HuH-7 (cell line): Measurements from ENCODE around the gene SDC3.

ENCODE experiments used
- DNase-seq: peaks from one replicate; pipeline ENCODE4 v3.0.0; 2011; ENCODE audit warnings: low spot score

The SDC3 gene

GRCh38 chr1:30904962-30905335 lies 3.6 kb downstream of the SDC3 start:
- DNase-seq, result no peak

DNA sequence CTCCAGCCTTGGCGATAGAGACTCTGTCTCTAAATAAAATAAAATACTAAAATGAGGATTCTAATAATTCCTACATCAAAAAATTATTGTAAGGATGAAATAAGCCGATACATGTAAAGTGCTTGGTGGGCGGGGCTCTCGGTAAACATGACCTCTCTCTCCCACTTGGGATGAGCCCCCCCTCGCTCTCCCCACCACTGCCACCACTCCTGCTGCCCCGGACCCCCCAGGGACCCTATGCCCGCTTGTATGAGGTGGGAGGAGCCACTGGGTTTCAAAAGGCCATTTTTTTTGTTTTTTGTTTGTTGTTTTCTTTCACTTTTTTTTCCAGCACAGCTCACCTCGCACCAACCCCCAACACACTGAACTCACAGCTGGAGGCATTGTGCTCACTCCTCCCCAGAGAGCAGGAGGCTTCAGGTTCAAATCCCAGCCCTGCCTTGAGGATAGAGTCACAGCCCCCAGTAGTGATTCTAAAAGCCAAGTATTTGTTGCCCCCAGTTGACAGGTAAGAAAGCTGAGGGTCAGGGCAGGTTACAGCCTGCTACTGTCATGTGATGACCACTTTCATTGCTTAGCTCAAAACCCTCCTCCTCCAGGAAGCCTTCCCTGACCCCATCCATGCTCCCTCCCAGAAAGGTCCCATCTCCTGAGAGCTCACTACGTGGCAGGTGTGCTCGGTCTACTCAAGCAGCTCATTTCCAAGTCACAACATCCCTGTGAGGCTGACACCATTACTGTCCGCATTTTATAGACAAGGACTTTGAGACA lies 4.2 kb downstream of the SDC3 start:
- DNase-seq, result no peak

DNA sequence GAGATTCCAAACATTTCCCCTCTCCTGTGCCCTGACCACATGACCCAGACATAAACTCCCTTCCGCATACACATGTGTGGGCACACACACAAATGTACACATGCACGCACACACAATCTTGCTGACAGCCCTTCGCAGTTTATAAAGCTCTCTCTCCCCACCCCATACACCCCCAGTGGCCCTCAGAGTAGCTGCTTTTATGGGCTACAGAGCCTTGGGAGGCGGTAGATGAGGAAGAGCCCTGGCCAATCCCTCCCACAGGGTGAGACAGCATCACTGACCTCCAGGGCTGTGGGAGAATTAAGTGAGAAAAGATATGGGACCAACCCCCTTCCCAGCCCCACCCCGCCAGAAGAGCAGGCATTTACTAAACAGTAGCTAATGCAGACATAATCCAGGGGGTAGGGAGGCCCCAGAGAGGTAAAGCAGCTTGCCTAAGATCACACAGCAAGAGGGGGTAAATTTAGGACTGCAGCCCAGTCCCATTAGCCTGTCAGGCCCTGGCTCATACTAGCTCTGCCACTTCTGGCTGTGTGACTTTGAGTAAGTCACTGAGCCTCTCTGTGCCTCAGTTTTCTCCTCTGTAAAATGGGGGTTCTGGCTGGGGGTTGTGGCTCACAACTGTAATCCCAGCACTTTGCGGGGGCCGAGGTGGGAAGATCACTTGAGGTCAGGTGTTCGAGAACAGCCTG lies 5.1 kb downstream of the SDC3 start:
- DNase-seq, result no peak

GRCh38 chr1:30902593-30903290 lies 5.8 kb downstream of the SDC3 start:
- DNase-seq, result no peak

DNA sequence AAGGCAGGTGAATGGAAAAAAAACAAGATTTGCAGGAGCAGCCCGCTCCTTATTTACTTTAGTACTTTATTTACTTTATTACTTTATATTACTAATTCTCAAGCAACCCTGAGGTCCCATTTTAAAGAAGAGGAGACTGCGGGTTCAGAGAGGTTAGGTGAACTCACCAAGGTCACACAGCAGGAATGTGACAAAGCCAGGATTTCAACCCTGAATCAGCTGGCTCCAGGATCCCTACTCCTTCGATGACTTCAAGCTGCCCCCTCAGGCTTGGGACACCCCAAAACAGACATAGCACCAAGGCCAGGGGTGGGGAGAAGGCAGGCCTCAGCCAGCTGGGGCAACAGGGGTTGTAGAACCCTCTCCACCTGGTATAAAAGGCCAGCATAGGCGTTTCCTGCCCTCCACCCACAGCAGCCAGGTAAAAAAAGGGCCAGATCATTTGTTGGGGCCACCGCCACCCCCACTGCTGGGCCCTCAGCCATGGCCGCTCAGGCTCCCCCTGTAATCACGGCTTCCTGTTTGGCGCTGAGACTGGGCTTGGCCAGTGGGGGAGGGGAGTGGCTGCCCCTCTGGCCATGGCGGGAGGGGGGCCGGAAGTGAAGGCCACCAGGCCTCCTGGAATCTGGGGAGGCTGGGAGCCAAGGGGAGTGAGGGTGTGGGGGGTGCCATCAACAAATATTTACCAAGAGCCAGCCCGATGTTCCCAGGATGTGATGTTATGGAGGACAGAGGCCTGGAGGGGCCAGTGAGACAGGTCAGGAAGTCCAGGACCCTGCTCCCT lies 6.6 kb downstream of the SDC3 start:
- DNase-seq, result no peak

DNA sequence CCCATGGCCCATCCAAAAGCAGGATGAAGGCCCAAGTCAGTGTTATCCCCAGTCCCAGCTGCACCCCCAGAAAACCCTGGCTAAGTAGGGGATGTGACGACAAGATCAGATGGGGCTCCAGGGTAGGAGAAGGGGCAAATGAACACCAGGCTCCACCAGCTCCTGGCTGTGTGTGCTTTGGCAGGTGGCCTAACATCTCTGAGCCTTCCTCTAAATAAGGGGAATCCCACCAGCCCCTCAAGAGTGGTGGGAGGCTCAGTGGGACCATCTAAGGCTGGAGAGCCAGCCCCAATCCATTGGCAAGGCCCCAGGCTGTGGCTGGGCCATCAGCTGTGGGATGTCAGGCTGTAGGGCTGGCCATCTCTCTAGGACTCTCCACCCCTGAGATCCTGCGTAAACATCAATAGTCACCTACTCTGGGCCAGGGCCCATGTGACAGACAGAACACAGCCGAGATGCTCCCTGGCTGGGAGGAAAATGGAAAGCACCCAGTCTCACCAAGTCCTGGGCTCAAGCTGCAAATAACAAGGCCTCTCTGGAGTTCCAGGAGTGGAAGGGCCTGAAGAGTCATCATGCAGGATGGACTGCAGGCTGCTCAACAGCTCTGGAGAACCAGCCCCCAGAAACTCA lies 7.5 kb downstream of the SDC3 start:
- DNase-seq, result no peak

GRCh38 chr1:30900486-30900885 lies 8.1 kb downstream of the SDC3 start:
- DNase-seq, result no peak

DNA sequence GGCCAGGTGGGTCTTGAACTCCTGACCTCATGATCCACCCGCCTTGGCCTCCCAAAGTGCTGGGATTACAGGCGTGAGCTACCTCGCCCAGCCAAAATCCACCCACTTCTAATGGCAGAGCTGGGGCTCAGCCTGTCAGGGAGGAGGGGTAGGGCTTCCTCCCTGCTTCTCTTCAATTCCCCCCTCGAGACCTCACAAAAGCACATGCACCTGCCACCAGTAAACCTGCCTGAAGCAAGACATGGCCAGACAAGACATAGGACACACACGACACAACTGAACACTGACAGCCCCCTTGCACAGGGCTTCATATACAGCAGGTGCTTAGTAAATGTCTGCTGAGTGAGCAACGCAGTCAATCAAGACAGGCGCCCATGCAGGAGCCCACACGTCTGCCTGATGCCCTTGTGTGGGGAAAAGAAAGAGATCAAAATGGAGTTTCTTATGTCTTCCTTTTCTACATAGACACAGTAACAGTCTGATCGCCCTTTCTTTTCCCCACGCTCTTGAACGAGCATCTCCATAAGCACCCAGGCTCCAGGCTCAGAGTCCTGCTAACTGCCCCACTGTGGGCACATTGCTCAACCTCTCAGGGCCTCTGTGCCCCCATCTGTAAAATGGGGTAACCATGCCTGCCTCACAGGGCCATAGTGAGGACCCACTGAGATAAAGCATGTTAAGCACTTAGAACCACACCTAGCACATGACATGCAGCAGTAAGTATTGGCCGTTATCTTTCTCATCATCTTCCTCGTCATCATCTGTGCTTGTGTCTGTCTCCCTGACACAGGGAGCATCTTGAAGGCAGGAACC lies 8.8 kb downstream of the SDC3 start:
- DNase-seq, result no peak

DNA sequence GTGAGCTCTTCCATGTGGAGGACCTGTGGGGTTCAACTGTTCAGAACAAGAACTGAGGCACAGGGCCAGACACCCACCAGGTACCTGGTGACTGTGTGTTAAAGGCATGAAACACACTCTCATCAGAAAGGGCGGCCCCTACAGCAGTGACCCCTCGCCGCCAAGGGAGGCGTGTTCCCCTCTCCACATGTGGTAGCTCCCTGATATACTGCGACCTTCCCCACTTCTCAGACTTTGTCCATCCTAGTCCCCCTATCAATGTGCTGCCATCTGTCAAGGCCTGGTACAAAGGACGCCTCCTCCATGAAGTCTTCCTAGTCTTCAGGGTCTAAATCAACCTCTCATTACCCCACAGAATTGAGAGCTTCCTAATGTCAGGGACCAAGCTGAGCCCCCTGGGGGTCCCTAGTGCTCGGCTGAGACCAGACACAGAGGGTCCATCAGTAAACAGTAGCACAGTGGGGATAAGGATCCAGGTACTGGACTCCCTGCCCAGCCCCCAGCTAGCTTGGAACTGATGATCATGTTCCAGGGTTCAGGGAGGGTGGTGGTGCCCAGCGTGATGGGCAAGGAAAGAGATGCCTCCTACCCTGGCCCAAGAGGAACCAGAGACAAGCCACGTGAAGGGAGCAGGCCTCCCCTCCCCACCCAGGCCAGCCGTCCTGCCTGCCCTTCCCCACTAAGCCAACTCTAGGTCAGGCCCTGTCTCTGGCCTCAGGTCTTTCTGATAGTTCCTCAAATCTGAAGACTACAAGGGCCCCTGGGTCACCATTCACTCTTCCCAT lies 10.3 kb downstream of the SDC3 start:
- no peak for DNase-seq

DNA sequence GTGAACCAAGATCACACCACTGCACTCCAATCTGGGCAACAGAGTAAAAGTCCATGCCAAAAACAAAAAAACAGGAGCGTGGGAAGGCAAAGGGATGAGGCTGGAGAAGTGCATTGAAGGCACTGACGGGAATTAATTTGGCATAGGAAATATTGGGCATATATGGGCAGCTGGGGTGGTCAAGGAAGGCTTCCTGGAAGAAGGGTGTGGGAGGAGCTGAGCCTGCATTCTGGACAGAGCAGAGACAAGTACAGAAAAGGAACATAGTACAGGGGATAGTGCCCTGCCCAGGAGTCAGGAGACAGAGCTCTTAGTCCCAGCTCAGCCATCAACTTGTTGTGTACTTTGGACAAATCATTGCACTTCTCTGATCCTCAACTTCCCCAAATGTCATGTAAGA lies 11.7 kb downstream of the SDC3 start:
- no peak for DNase-seq

DNA sequence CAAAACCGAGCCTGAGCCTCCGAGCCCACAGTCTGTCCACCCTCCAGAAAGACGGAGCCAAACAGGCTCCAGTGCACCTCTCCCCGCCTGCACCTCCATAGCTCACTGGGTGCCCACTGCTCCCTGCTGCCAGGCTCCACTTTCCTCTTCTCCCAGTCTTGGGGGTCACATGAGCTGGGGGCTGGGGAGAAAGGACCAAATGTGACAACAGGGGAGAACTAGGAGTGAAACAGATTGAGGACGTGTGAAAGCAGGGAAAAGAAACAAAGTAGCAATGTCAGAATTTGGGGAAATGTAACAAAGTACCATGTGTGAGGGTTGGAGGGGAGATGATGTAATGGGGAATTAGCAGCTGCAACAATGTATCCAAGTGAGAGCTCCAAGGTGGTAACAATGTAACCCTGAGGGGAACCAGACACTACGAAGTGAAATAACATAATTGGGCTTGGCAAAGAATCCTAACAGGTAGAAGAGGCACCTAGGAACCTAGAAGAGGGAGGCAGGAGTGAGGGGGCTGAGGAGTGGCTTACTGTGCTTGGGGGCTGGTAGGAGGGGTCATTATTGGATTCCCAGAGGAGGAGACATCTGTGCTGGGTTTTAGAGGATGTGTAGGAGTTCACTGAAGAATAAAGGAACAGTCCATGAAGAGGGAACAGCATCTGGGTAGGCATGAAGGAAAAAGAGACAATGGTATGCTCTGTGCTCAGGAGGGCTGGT lies 12.5 kb downstream of the SDC3 start:
- DNase-seq, result no peak

DNA sequence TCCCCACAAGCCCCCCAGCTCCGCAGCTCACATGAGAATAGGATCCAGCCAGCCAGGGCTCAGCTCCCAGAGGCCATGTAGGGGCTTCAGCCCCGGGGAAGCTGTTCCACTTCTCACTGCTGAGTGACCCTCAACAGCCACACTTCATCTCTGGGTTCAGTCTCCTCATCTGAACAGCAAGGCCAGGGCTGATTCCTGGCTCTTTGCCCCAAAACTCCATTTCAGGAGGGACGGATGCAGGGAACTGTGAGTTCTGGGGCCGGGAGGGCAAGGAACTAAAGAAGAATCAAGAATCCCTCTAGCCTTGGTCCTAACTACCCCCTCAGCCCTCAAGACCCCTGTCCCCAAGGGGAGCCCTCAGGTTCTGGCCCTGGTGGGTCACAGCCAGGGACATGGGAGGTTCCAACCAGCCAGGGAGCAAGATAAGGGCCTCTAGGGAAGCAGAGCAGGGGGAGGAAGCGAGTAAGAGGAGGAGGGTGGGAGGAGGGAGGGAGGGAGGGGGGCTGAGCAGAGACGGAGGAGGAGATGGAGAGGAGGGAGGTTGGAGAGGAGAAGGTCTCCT lies 13.1 kb downstream of the SDC3 start:
- no peak for DNase-seq

DNA sequence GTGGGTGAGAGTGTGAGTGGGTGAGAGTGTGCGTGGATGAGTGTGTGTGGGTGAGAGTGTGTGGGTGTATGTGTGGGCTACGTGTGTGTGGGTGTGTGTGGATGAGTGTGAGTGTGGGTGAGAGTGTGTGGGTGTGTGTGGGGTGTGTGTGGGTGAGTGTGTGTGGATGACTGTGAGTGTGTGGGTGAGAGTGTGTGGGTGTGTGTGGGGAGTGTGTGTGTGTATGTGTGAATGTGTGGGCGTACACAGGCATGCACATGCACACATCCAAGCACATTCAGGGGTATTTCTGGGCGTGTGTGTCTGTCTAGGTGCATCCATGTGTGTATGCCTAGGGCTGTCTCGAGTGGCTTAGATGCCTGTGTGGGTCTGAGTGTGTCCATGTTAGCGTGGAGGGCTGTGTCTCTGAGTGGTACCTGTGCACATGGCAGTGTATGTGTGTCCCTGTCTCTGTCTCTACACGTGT lies 14.0 kb downstream of the SDC3 start:
- no peak for DNase-seq

DNA sequence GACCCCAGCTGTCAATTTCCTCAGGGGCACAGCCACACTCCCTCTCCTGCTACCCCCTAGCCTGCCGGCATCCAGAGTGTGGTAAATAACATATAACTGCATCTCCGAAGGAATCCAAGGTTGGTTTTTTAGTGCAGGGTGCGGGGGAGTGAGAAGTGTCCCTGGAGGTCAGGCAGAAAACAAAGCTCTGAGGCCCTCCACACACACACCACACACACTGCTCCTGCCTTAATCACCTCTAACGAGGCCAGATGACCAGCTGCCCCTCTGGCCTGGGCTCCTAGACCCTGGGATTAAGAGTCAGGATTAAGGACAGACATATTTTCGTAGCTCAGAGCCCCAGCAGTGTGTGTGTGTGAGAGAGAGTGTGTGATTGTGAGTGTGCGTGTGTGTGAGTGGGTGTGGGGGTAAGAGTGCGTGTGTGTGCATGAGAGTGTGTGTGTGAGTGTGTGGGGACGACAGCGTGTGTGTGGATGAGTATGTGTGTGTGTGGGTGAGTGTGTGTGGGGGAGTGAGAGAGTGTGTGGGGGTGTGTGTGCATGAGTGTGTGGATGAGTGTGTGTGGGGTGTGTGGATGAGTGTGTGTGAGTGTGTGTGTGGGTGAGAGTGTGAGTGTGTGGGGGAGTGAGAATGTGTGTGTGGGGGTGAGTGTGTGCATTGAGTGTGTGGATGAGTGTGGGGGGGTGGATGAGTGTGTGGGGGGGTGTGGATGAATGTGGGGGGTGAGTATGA lies 14.6 kb downstream of the SDC3 start:
- DNase-seq, result no peak

DNA sequence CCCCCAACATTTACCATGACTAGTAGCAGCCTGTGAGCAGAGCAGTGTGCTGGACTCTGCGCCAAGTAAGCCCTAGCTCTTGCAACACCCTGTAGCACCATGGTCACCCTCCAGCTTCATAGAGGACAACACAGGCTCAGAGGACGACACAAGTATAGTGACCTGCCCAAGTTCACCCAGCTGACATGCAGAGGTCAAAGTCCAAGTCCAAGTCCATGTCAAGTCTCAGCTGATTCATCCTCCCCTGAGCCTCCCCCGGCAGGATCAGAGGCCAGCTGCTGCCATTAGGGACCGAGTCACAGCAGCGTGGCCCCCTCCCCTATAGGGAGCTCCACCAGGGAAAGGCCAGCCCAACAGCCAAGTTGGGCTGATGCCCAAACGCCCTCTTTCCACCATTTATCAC lies 15.9 kb downstream of the SDC3 start:
- no peak for DNase-seq

DNA sequence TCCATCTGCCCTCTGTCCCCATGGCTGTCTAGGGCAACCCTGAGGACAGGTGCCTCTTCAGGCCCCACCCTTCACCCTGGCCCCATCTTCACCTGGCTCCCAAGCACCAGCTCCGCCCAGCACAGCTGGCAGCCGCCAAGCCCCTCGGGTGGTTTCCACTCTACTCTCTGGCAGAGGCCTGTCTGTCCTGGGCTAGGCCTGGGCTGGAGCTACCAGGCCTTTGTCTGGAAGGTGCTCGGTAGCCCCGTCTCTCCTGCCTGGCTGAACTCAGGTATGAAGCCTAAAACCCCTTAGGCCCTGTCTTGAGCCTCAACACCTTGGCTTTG lies 17.4 kb downstream of the SDC3 start:
- no peak for DNase-seq

GRCh38 chr1:30890502-30891226 lies 17.9 kb downstream of the SDC3 start:
- DNase-seq, result no peak

DNA sequence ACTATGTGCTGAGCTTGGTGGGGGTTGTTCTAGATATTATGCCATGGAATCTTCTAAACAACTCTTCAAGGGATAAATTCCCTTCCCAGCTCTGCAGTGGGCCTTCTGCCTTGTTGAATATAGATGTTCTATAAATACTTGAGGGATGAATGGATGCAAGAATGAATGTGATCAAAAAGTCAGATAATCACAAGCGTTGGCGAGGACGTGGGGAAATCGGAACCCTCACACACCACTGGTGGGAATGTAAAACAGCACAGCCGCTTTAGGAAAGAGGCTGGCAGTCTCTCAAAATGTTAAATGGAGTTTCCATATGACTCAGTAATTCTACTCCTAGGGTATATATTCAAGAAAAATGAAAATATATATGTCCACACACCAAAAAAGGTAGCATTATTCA lies 19.0 kb downstream of the SDC3 start:
- no peak for DNase-seq
